ENCODE measurements around the gene PLCG2.
"Not testable (repeated sequence)": the region's sequence is repeated elsewhere in the genome, so short reads cannot be mapped to it uniquely, and the experiment has no call there.

Gene PLCG2

GRCh38 chr16:82009789-82010188 is 230.7 kb downstream of the PLCG2 start:
- DNase-seq: not testable (repeated sequence)

DNA sequence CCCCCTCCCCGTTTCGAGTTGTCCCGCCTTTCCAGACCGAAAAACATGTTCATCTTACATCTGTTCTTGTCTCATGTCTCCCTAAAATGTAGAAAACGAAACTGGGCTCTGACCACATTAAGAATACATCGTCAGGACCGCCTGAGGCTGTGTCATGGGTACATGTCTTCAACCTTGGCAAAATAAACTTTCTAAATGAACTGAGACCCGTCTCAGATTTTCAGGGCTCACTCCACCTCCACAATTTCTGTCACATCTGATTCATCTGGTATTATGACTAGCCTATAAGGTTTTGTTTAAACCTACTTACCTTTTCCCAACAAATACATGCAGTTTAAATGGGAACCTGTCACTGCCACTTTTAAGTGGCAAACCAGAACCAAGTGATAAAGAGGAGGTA is 231.6 kb downstream of the PLCG2 start:
- no peak for DNase-seq

- no peak for DNase-seq
Observed at GRCh38 chr16:82011199-82011641, 232.1 kb downstream of the PLCG2 start, which contains the start of gene SDR42E1. SDR42E1 (minus strand) TSS chr16:82011470; CDS start chr16:82000858, 10,612 bp downstream.

All from NCI-H446 (cell line).